AG04450 (cell line): ENCODE measurements around the gene UPF3A. TPM values are rescaled to one million over a fixed set of nuclear protein-coding genes. Genes with fewer than 3 reads are reported as not detected.

Experiments used
- CTCF ChIA-PET: fragments of 300-600, 350-600 bp; formaldehyde crosslinking; extraction: SDS; loops from one replicate; lab custom pipeline; 2022; ENCODE audit warnings: antibody characterized with exemption, inconsistent platforms; lab: Charles Lee
- POLR2A ChIA-PET: fragments of 350-600 bp; formaldehyde crosslinking; extraction: SDS; loops from one replicate; lab custom pipeline; 2021; ENCODE audit warnings: antibody characterized with exemption, inconsistent platforms; lab: Yijun Ruan, JAX
- DNase-seq: peaks from one replicate; pipeline ENCODE4 v3.0.0-alpha.2; 2011; ENCODE audit warnings: low read depth, low spot score
- H3K27ac ChIP-seq: one replicate; pipeline ENCODE4 v1.5.1; 2012; ENCODE audit warnings: low read depth, low read length, control low read depth
- H3K27me3 ChIP-seq: one replicate; pipeline ENCODE4 v1.6.0; 2012; ENCODE audit warnings: low read length; ENCODE audit not compliant: control insufficient read depth, insufficient read depth
- H3K4me3 ChIP-seq: 2 replicates; pipeline ENCODE4 v1.5.1; 2011; ENCODE audit warnings: mild to moderate bottlenecking, low read depth, low read length, control low read depth
- H3K9me3 ChIP-seq: 2 replicates; pipeline ENCODE4 v1.5.1; 2012; ENCODE audit warnings: low read length; ENCODE audit not compliant: control insufficient read depth, insufficient read depth
- CTCF ChIP-seq: IDR thresholded peaks from 2 replicates; pipeline ENCODE4 v1.5.1; 2011; ENCODE audit warnings: low read depth, low read length, control low read depth, inconsistent platforms
- polyA plus RNA-seq: library from polyadenylated mRNA; depleted of rRNA; stranded (reverse); fragments of >200 nt; gene quantifications from 2 replicates; pipeline ENCODE4 v1.2.3, GENCODE V29; 2011

Gene UPF3A
- polyA plus RNA-seq, 1 experiment = 60.3 TPM

- no peak for TF ChIP-seq CTCF
- CTCF ChIA-PET = no interaction called here
- POLR2A ChIA-PET = no interaction called here
Measured at GRCh38 chr13:114257014-114257413, 24.4 kb upstream of the UPF3A start.

GRCh38 chr13:114258589-114258988 lies 22.8 kb upstream of the UPF3A start:
- Histone ChIP-seq H3K9me3 (no peaks in the 10 kb centered on the region), H3K27me3 (no peaks in the 10 kb centered on the region), H3K27ac (no peak overlapping the region), H3K4me3 (no peak overlapping the region)
- no peak for DNase-seq
- no peak for TF ChIP-seq CTCF
- ChIA-PET POLR2A (no interaction called here), CTCF (interaction anchor here (1.4 kb wide), 1 partner anchor 9 kb away, joined by 3 read pairs; no protein-coding TSS in a partner anchor)

More at GRCh38 chr13:114257014-114257413, 24.4 kb upstream of the UPF3A start:
- no peak overlapping the region for H3K27ac ChIP-seq
- H3K27me3 ChIP-seq = no peaks in the 10 kb centered on the region
- H3K4me3 ChIP-seq = no peak overlapping the region
- DNase-seq = no peak
- H3K9me3 ChIP-seq = no peaks in the 10 kb centered on the region

GRCh38 chr13:114259374-114259773 lies 22.0 kb upstream of the UPF3A start:
- POLR2A ChIA-PET = no interaction called here
- no peak overlapping the region for H3K4me3 ChIP-seq
- CTCF ChIA-PET = interaction anchor here (0.6 to 1.4 kb wide), 2 partner anchors 9 to 31 kb away, joined by 3 to 4 read pairs; no protein-coding TSS in a partner anchor
- no peak overlapping the region for H3K27ac ChIP-seq
- no peaks in the 10 kb centered on the region for H3K27me3 ChIP-seq
- no peak for DNase-seq
- no peak for TF ChIP-seq CTCF
- no peaks in the 10 kb centered on the region for H3K9me3 ChIP-seq

- CTCF ChIA-PET = no interaction called here
- no peak overlapping the region for H3K4me3 ChIP-seq
- no peaks in the 10 kb centered on the region for H3K27me3 ChIP-seq
- TF ChIP-seq CTCF = no peak
- no peak for DNase-seq
- H3K27ac ChIP-seq = no peak overlapping the region
- H3K9me3 ChIP-seq = no peaks in the 10 kb centered on the region
- POLR2A ChIA-PET = no interaction called here
Measured at GRCh38 chr13:114259974-114260373, 21.4 kb upstream of the UPF3A start.

GRCh38 chr13:114260814-114261213 lies 20.6 kb upstream of the UPF3A start:
- ChIA-PET POLR2A (no interaction called here), CTCF (no interaction called here)
- Histone ChIP-seq H3K4me3 (no peak overlapping the region), H3K27me3 (no peaks in the 10 kb centered on the region), H3K9me3 (no peaks in the 10 kb centered on the region), H3K27ac (no peak overlapping the region)
- no peak for TF ChIP-seq CTCF
- DNase-seq = no peak
